Vagina (tissue), 2 donors: ENCODE data around the gene B4GALT5. TPM values are rescaled to one million over a fixed set of nuclear protein-coding genes. Genes with fewer than 3 reads are reported as not detected.
A peak's percentile ranks its signal among the peaks of the same experiment; 100 is the strongest.

Experiments used
- DNase-seq, 2 donors: peaks; one replicate each; pipeline ENCODE4 v3.0.0-alpha.2; 2017; ENCODE audit errors: extremely low spot score in 2 of 2
- H3K27ac ChIP-seq: fragments of 200-600 bp; sonication (generic); one replicate; pipeline ENCODE4 v1.5.1; 2019
- H3K27me3 ChIP-seq: fragments of 200-600 bp; sonication (generic); one replicate; pipeline ENCODE4 v1.5.1; 2019
- H3K36me3 ChIP-seq, 2 donors: fragments of 200-600 bp; sonication (generic); one replicate each; pipeline ENCODE4 v1.5.1; 2017 to 2019
- H3K4me1 ChIP-seq: fragments of 200-600 bp; sonication (generic); one replicate; pipeline ENCODE4 v1.5.1; 2019
- H3K4me3 ChIP-seq, 2 donors: fragments of 200-600 bp; sonication (generic); 1 replicate in 1 of 2; 2 replicates in 1 of 2; pipeline ENCODE4 v1.5.1; 2016 to 2019
- H3K9me3 ChIP-seq: fragments of 200-600 bp; sonication (generic); one replicate; pipeline ENCODE4 v1.5.1; 2019
- CTCF ChIP-seq, 3 experiments: fragments of 450-650 bp in 2 of 3; fragments of 200-600 bp in 1 of 3; sonication (generic) in 1 of 3; IDR thresholded peaks; one replicate each; pipeline ENCODE4 v1.5.1; 2017 to 2019; ENCODE audit warnings: antibody characterized with exemption in 3 of 3, mild to moderate bottlenecking in 2 of 3, moderate library complexity in 2 of 3
- POLR2A ChIP-seq, 2 donors: fragments of 450-650 bp; IDR thresholded peaks; one replicate each; pipeline ENCODE4 v1.6.1; 2017; ENCODE audit warnings: antibody characterized with exemption in 2 of 2, mild to moderate bottlenecking in 2 of 2, moderate library complexity in 2 of 2
- POLR2AphosphoS5 ChIP-seq, 2 donors: sonication (generic); formaldehyde crosslinking; IDR thresholded peaks; one replicate each; pipeline ENCODE4 v1.9.0; 2017; ENCODE audit warnings: antibody characterized with exemption in 2 of 2, mild to moderate bottlenecking in 2 of 2, low read depth in 1 of 2; ENCODE audit not compliant: insufficient read depth in 1 of 2
- intact Hi-C: fragments of 100-400 bp; cut with DNase I; formaldehyde crosslinking; loops from one replicate; pipeline ENCODE4 v1.15.1; 2023
- total RNA-seq: library from RNA; depleted of rRNA; stranded (reverse); fragments of >200 nt; gene quantifications from one replicate; pipeline ENCODE4 v1.2.3, GENCODE V29; 2016

B4GALT5 gene
- total RNA-seq, 1 donor from 2014 or later, result 17.9 TPM

- DNase-seq, result no peak
- TF ChIP-seq CTCF (IDR thresholded peaks at IDR 0.05) (no peak), POLR2AphosphoS5 (IDR thresholded peaks at IDR 0.05; ENCODE audit: insufficient read depth in 1 of 2, low read depth in 1 of 2) (peak in 1 of 2 donors; percentile 55)
Observed at GRCh38 chr20:49587111-49587570, 126.5 kb downstream of the B4GALT5 start.

DNA sequence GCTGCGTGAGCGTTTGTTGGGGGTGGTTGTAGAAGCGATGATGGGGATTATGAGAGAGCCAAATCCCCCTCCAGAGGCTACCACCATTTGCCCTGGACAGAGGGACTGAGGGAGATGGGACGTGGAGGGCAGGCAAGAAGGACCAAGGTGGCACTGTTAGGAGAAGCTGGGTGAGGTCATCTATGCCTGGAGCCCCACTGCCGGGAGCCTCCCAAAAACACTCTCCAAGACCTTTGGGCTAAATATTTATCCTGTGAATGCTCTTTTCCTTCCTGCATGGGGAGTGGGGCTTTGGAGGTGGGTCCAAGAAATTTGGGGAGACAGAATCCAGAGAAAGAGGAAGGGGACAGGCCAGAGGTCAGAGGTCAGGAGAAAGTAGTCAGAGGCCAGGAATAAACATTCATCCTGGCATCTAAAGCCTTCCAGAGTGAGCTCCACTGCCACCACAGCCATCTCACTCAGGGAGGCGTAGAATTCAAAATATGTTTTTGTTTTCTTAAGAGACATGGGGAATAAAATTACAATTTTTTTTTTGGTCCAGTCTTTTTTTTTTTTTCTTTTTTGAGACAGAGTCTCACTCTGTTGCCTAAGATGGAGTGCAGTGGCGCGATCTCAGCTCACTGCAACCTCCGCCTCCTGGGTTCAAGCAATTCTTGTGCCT, 128.0 kb downstream of the B4GALT5 start:
- intact Hi-C loops, result no loop called here
- no peak for TF ChIP-seq CTCF (IDR thresholded peaks at IDR 0.05)
- no peak for TF ChIP-seq POLR2A (IDR thresholded peaks at IDR 0.05)
- TF ChIP-seq POLR2AphosphoS5 (IDR thresholded peaks at IDR 0.05; ENCODE audit: insufficient read depth in 1 of 2, low read depth in 1 of 2), result no peak
- H3K4me3 ChIP-seq, result no peak overlapping the region
- peak overlapping the region; percentile 72 for H3K27ac ChIP-seq
- peaks cover 49% of the 10 kb centered on the region for H3K4me1 ChIP-seq
- peaks cover 3% of the 10 kb centered on the region for H3K9me3 ChIP-seq
- no peaks in the 10 kb centered on the region for H3K36me3 ChIP-seq
- no peak for DNase-seq
- no peaks in the 10 kb centered on the region for H3K27me3 ChIP-seq

More at GRCh38 chr20:49587111-49587570, 126.5 kb downstream of the B4GALT5 start:
- peaks cover 3% of the 10 kb centered on the region for H3K9me3 ChIP-seq
- no peaks in the 10 kb centered on the region for H3K36me3 ChIP-seq
- no peak overlapping the region for H3K4me3 ChIP-seq
- H3K4me1 ChIP-seq, result peaks cover 61% of the 10 kb centered on the region
- H3K27ac ChIP-seq, result peak overlapping the region; percentile 53
- intact Hi-C loops, result no loop called here
- no peaks in the 10 kb centered on the region for H3K27me3 ChIP-seq

- no peak for DNase-seq
- H3K4me1 ChIP-seq, result peaks cover 51% of the 10 kb centered on the region
- no peaks in the 10 kb centered on the region for H3K27me3 ChIP-seq
- no peaks in the 10 kb centered on the region for H3K36me3 ChIP-seq
- intact Hi-C loops, result no loop called here
- peaks cover 3% of the 10 kb centered on the region for H3K9me3 ChIP-seq
- TF ChIP-seq POLR2A (IDR thresholded peaks at IDR 0.05), result no peak
- TF ChIP-seq CTCF (IDR thresholded peaks at IDR 0.05), result no peak
- TF ChIP-seq POLR2AphosphoS5 (IDR thresholded peaks at IDR 0.05; ENCODE audit: insufficient read depth in 1 of 2, low read depth in 1 of 2), result no peak
- no peak overlapping the region for H3K4me3 ChIP-seq
- peak overlapping the region; percentile 72 for H3K27ac ChIP-seq
Observed at GRCh38 chr20:49584418-49585382, 129.0 kb downstream of the B4GALT5 start.

DNA sequence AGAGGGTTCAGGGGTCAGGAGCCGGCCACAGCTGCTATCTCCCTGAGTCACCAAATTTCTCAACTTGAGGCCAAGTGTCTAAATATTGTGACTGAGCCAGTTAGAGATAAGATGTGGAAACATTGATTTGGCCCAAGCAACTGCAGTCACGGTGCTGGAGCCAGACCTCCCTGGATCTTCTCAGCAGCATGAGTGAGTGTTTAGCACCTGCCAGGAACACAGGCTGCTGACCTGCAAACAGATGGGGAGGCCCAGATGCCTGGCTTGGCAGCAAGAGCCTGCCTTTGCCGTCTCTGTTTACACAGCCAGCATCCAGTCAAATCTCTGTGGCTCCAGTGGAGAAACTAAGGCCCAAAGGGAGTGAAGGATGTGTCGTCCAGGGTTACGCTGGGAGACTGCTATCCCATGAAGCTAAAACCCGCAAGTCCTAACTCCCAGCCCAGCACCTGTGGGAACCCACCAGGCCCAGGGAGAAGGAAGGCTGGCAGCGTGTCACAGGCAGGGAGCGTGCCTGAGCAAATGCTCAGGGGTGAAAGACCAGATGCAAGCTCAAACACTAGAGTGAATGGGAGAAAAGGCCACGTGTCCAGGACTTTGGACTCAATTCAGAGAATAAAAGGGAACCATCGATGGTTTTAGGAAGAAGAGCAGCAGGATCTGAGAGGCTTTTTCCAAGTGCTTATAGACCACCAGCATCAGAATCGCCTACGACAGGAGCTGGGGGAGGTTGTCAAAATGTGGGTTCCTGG, 129.8 kb downstream of the B4GALT5 start:
- Histone ChIP-seq H3K27ac (peak overlapping the region; percentile 72), H3K4me1 (peaks cover 59% of the 10 kb centered on the region), H3K36me3 (no peaks in the 10 kb centered on the region), H3K9me3 (peaks cover 3% of the 10 kb centered on the region), H3K27me3 (no peaks in the 10 kb centered on the region), H3K4me3 (no peak overlapping the region)
- TF ChIP-seq CTCF (IDR thresholded peaks at IDR 0.05) (no peak), POLR2A (IDR thresholded peaks at IDR 0.05) (no peak), POLR2AphosphoS5 (IDR thresholded peaks at IDR 0.05; ENCODE audit: insufficient read depth in 1 of 2, low read depth in 1 of 2) (peak; percentile 26 to 93)
- intact Hi-C loops, result no loop called here
- DNase-seq, result peak in 1 of 2 donors; percentile 96
